ENCODE measurements around the gene SPRED1.

SPRED1 gene

GRCh38 chr15:38285456-38285855 lies 32.8 kb downstream of the SPRED1 start:
- no peak for DNase-seq

- no peak for DNase-seq
Observed at GRCh38 chr15:38294126-38294525, 41.5 kb downstream of the SPRED1 start.

- DNase-seq: no peak
Observed at GRCh38 chr15:38297623-38298388, 45.2 kb downstream of the SPRED1 start.

GRCh38 chr15:38299216-38299615 lies 46.6 kb downstream of the SPRED1 start:
- no peak for DNase-seq

GRCh38 chr15:38300395-38300794 lies 47.8 kb downstream of the SPRED1 start:
- no peak for DNase-seq

- DNase-seq: no peak
Observed at GRCh38 chr15:38304481-38304880, 51.8 kb downstream of the SPRED1 start.

- DNase-seq: no peak
Observed at GRCh38 chr15:38307251-38307650, 54.6 kb downstream of the SPRED1 start.

GRCh38 chr15:38307861-38308641 lies 55.4 kb downstream of the SPRED1 start:
- DNase-seq: no peak

- DNase-seq: no peak
Observed at GRCh38 chr15:38308797-38309196, 56.2 kb downstream of the SPRED1 start.

- DNase-seq: no peak
Observed at GRCh38 chr15:38312190-38312589, 59.6 kb downstream of the SPRED1 start.

GRCh38 chr15:38316311-38316710 lies 63.7 kb downstream of the SPRED1 start:
- DNase-seq: no peak

GRCh38 chr15:38320181-38320580 lies 67.5 kb downstream of the SPRED1 start:
- DNase-seq: no peak

GRCh38 chr15:38320866-38321265 lies 68.2 kb downstream of the SPRED1 start:
- DNase-seq: no peak

GRCh38 chr15:38323895-38324294 lies 71.3 kb downstream of the SPRED1 start:
- no peak for DNase-seq

- no peak for DNase-seq
Observed at GRCh38 chr15:38324939-38325647, 72.5 kb downstream of the SPRED1 start.

GRCh38 chr15:38325648-38325990 lies 73.0 kb downstream of the SPRED1 start:
- no peak for DNase-seq

- DNase-seq: no peak
Observed at GRCh38 chr15:38332711-38333110, 80.1 kb downstream of the SPRED1 start.

GRCh38 chr15:38335116-38335515 lies 82.5 kb downstream of the SPRED1 start:
- DNase-seq: no peak

GRCh38 chr15:38344351-38344750 lies 91.7 kb downstream of the SPRED1 start:
- no peak for DNase-seq

- DNase-seq: no peak
Observed at GRCh38 chr15:38349251-38349650, 96.6 kb downstream of the SPRED1 start.

- DNase-seq: no peak
Observed at GRCh38 chr15:38351466-38351865, 98.8 kb downstream of the SPRED1 start.

GRCh38 chr15:38354315-38354929 lies 101.8 kb downstream of the SPRED1 start:
- no peak for DNase-seq

- DNase-seq: no peak
Observed at GRCh38 chr15:38362355-38362754, 109.7 kb downstream of the SPRED1 start.
